SK-N-SH (cell line): ENCODE measurements around the gene TKT.

Source experiments
- CTCF ChIP-seq: fragments of 200-600 bp; sonication (generic); IDR thresholded peaks from 2 replicates; pipeline ENCODE4 v1.6.1; 2017; ENCODE audit warnings: antibody characterized with exemption, mild to moderate bottlenecking, moderate library complexity
- EZH2phosphoT487 ChIP-seq: fragments of 200-600 bp; sonication (generic); IDR thresholded peaks from 2 replicates; pipeline ENCODE4 v1.6.1; 2017; ENCODE audit warnings: low read depth, mixed run types, mild to moderate bottlenecking, antibody characterized with exemption, moderate library complexity, borderline replicate concordance
- IRF3 ChIP-seq: fragments of 150-350 bp; IDR thresholded peaks from 2 replicates; pipeline ENCODE4 v1.6.1; 2016; ENCODE audit warnings: mild to moderate bottlenecking, low read depth, low read length
- RCOR1 ChIP-seq: fragments of 150-350 bp; IDR thresholded peaks from 2 replicates; pipeline ENCODE4 v1.6.1; 2017; ENCODE audit warnings: antibody characterized with exemption, low read length
- TAF1 ChIP-seq: IDR thresholded peaks from 2 replicates; pipeline ENCODE4 v1.6.1; 2012; ENCODE audit warnings: low read depth, mild to moderate bottlenecking, low read length, moderate library complexity, borderline replicate concordance

- TF ChIP-seq CTCF (no peak), IRF3 (no peak), TAF1 (no peak), RCOR1 (no peak), EZH2phosphoT487 (no peak)
Observed at GRCh38 chr3:53188136-53188685, 67.6 kb downstream of the TKT start.
